ENCODE data around the gene SEMA6C.

SEMA6C gene

DNA sequence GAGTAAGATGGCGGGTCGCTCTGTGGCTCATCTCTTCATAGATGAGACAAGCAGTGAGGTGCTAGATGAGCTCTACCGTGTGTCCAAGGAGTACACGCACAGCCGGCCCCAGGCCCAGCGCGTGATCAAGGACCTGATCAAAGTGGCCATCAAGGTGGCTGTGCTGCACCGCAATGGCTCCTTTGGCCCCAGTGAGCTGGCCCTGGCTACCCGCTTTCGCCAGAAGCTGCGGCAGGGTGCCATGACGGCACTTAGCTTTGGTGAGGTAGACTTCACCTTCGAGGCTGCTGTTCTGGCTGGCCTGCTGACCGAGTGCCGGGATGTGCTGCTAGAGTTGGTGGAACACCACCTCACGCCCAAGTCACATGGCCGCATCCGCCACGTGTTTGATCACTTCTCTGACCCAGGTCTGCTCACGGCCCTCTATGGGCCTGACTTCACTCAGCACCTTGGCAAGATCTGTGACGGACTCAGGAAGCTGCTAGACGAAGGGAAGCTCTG, 12.4 kb upstream of the SEMA6C start:
- no peak for DNase-seq (ENCODE audit: low read depth in 3 of 3)

DNA sequence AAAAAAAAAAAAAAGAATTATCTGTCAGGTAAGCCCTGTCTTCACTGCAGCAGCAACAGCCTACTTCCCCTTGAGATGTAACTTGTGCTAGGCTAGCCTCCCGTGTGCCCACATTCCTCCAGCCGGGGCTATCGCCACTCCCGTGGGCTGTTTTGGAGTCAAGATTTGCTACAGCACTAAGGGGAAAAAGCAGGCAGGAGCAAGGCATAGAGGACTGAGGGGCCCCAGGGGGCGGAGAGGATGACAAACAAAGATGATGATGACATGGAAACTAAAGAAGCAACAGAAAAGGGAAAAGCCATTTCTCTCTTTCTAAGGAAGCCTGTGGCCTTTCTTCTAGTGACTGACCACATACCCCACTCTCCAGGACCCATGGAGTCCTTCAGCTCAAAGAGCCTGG, 11.9 kb upstream of the SEMA6C start:
- DNase-seq (ENCODE audit: low read depth in 3 of 3) = peak in 2 of 3 donors; percentile 51 to 61

- DNase-seq (ENCODE audit: low read depth in 3 of 3) = peak in 2 of 3 donors; percentile 45 to 48
Observed at GRCh38 chr1:151157067-151157531, 10.7 kb upstream of the SEMA6C start.

DNA sequence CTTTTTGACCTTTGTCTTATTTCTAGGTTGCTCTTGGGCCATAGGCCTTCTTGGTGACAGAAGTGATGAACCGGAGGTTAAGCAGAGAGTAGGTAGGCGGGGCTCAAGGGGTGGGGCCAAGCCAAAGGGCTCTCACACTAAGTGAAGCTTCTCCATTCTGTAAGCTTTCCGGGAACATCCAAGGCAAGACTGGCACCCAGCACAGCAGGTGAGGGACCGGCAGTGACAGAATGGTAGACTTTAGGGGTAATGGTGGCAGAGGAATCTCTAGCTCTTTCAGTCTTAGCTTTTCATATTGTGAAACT, 10.0 kb upstream of the SEMA6C start, which contains the start of gene TNFAIP8L2:
TSS of gene TNFAIP8L2 (plus strand) at position 135 of the 305 bp plus-strand sequence. CDS start 2,049 bp downstream, outside the sequence.
- peak; percentile 61 to 81 (median 62) for DNase-seq (ENCODE audit: low read depth in 3 of 3)

GRCh38 chr1:151147665-151148064, 1.2 kb upstream of the SEMA6C start:
- DNase-seq (ENCODE audit: low read depth in 3 of 3) = no peak

- DNase-seq (ENCODE audit: low read depth in 3 of 3) = no peak
Observed at GRCh38 chr1:151147132-151147503, 687 bp upstream of the SEMA6C start.

DNA sequence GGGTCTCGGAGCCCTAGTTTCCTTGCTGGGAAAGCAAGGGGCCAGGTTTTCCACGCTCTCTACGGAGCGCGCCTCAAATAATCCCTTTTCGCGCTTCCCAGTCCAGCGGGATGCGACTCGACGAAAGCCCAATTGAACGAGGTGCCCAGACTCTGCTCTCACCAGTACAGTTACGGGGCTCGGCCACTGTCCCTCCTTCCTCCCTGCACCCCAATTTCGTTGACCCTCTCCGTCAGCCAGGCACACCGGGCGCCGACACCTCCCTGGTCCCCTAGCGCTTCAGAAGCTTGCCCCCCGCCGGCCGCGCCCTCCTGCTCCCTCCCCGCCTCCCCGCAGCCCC, 389 bp downstream of the SEMA6C start:
- DNase-seq (ENCODE audit: low read depth in 3 of 3) = no peak

GRCh38 chr1:151145304-151146071, 943 bp downstream of the SEMA6C start:
- no peak for DNase-seq (ENCODE audit: low read depth in 3 of 3)

- no peak for DNase-seq (ENCODE audit: low read depth in 3 of 3)
Observed at GRCh38 chr1:151144474-151145303, 1.7 kb downstream of the SEMA6C start.

DNA sequence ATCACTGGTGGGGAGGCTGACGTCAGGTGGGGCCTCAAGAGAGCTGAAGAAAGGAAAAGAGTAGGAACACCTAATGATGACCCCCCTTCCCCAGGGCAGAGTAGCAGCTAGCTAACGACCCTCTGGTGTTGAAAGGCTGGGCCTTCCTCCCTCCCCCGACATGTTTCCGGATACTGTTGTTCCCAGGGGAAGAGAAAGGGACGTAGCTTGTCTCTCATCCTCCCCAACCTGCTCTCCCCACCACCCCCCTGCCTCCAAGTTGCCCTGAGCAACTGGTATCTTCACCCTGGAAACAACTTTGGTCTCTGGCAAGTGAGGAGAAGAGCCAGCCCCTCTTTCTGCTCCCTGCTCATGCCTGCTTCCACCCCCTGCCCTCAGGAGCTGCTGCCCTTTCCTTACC, 2.4 kb downstream of the SEMA6C start:
- DNase-seq (ENCODE audit: low read depth in 3 of 3) = no peak

DNA sequence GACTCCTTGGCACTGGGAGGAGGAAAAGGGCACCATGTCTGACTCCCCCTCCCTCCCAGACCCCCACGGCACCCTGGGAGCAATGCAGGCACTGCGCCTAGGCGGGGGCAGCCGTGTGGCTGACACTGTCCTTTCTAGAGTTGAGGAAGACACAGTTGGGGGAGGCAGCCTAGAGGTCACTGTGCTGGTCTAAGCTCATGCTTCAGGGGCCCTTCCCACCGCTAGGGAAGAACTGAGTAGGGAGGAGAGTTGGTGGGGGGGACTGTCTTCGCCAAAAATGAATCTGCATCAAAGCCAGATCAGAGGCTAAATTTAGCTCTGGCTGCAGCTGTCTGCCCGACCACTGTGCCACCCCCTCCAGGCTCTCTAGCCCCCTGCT, 3.4 kb downstream of the SEMA6C start:
- no peak for DNase-seq (ENCODE audit: low read depth in 3 of 3)

GRCh38 chr1:151142411-151143056, 3.9 kb downstream of the SEMA6C start:
- DNase-seq (ENCODE audit: low read depth in 3 of 3) = no peak

DNA sequence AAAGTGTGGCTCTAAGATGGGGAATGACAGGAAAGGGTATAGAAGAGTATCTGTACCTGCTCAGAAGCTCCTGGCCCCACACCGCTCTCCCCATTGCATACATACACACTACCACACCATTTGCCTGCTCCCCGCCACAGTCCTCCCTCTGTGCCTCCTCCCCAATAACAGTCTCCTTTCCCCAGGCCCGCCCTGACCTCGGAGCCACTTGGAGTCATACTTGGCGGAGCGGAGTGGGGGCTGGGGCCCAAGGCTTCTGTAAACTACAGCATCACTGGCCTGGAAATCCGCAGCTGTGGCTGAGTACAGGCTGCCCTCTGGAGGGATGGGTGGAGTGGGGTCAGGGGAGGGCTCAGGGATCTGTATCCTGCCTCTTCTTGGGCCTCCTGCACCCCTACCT, 8.6 kb downstream of the SEMA6C start:
- DNase-seq (ENCODE audit: low read depth in 3 of 3) = no peak

GRCh38 chr1:151135433-151136385, 10.7 kb downstream of the SEMA6C start:
- no peak for DNase-seq (ENCODE audit: low read depth in 3 of 3)

DNA sequence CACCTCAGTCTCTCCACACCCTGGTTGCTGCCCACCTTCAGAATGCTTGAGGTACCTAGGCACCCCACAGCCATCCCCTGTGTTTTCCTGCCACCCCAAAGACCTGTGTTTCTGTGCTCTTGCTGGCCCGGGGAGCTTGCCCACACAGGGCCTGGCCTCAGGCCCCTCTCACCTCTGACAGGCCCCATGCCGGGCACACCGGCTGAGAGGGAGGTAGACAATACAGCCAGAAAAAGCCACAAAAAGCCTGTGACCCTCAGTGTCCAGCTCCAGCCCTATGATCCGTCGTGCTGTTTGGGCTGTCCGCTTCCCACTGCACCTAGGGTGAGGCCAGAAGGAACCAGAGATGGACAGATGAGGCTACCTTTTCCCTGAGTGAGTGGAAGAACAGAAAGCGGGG, 11.4 kb downstream of the SEMA6C start:
- DNase-seq (ENCODE audit: low read depth in 3 of 3) = no peak

DNA sequence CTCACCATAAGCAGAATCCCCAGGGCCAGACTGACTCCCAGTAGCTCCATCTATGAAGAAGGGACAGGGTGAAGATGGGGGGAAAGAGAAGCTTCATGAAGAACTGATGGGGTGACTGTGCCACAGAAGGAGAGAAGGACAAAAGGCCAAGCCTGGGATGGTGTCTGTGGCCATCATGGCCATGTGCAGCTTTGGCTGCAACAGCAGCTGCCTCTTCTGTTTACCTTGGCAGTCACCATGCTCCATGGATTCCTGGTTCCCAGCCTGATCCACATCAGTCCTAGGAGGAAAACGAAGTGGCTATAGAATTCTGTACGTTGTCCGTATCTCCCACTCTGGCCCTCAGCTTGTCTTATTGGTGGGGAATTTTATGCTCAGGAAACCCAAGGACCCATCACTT, 12.0 kb downstream of the SEMA6C start:
- DNase-seq (ENCODE audit: low read depth in 3 of 3) = no peak

DNA sequence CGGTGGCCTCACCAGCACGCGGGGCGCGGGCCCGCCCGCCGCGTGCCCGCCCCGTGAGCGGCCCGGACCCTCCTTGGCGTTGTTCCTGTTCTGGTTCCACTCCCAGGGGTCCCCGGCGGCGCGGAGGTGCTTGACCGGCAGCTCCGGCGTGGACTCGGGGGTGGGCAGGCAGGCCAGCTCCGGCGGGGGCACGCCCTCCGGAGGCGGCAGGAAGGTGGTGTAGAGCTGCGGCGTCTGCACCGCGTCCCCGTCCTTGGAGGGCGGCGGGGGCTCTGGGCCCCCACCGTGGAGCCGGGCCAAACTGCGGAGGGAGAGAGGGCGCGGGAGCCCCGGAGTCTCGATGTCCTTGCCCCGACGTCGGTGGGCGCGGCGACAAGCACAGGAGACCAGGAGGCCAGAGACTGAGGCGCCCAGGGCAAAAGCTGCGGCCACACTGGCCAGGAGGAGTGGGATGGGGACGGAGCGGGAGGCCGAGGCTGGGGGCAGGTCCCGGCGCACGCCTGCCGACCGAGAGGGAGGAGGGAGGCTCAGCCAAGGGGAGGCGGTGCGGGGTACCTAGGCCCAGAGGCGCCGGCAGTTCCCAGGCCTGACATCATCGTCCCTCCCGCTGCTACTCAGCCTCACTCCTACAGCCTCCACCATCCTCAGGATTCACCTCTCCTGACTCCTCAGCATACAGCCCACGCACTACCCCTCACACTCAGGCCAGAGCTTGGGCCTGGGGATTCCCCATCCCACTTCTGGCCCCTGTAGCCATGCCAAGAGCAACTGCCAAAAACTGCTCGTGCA, 13.2 kb downstream of the SEMA6C start:
- DNase-seq (ENCODE audit: low read depth in 3 of 3) = no peak

- DNase-seq (ENCODE audit: low read depth in 3 of 3) = no peak
Observed at GRCh38 chr1:151132335-151133017, 14.0 kb downstream of the SEMA6C start.

GRCh38 chr1:151131701-151132334, 14.6 kb downstream of the SEMA6C start:
- DNase-seq (ENCODE audit: low read depth in 3 of 3) = no peak

Measured in stimulated activated CD4-positive, alpha-beta T cell treated with anti-CD3 and anti-CD28 coated beads, TNF-alpha, amount 100 ng/mL, for 48 hours (primary cell).